Iris pigment epithelial cell (primary cell): Measurements from ENCODE around the gene TMEM164.

Experiments
- DNase-seq: peaks from one replicate; pipeline ENCODE4 v3.0.0-alpha.2; 2011; ENCODE audit warnings: low read depth

The TMEM164 gene

DNA sequence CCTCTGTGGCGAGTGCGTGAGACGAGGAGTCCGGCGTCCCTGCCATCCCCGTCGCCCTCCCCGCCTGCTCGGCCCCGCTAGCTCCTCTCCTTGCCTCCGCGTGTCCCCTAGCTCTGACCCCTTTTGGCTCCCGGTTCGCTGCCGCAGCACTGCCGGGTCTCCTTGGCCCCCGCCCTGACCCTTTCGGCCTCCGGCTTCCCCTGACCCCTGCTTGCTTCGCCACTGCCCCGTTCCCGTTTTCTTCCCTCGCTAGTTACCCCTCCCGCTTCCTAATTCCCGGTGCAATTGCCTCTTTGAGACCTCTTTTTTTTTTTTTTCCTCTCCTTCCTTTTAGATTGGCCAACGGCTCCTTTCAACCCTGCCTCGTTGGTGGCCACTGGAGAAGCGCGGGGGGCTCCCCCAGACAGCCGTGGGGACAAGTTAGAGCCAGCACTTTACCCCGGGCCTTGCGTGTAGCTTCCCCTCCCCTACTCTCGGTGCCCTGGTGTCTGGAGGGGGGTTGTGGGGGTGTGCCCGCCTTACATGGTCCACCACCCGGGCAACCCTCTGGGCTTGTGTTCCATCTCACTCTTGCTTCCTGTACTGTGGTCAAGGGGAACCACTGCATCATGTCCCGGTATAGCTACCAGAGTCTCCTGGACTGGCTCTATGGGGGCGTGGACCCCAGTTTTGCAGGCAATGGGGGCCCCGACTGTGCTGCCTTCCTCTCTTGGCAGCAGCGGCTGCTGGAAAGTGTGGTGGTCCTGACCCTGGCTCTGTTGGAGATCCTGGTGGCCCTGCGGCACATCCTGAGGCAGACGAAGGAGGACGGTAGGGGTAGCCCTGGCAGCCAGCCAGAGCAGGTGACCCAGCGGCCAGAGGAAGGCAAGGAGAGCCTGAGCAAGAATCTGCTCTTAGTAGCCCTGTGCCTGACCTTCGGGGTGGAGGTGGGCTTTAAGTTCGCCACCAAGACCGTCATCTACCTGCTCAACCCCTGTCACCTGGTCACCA lies 548 bp downstream of the TMEM164 start:
- no peak for DNase-seq

GRCh38 chrX:110004215-110004614 lies 1.3 kb downstream of the TMEM164 start:
- DNase-seq: no peak

DNA sequence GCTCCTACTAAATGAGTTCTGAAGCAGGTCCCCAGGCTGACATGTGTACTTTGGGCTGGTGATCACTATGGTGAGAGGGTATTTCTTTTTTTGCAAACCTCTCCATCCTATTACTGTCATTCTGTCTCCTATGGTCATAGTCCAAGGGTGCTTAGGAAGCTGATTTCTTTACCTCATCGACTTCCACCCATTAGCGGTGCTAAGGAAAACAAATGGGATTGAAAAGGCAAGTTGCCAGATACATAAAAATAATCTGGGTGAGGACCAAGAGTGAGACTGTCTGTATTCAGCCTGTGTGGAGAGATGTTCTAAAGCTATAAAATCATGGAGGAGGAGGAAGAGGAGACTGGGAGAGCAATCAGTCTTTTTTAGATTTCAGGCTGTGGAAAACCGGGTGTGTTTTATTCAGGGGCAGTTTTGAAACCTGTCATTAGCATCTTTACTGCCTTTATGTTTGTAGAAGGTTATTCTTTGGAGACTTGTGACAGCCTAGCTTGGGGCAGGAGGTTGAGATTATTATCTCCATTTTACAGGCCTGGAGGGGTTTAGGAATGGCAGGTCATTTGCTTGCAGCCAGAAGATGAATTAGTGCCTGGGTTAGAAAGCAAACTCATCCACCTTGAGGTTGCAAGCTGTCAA lies 1.9 kb downstream of the TMEM164 start:
- no peak for DNase-seq

DNA sequence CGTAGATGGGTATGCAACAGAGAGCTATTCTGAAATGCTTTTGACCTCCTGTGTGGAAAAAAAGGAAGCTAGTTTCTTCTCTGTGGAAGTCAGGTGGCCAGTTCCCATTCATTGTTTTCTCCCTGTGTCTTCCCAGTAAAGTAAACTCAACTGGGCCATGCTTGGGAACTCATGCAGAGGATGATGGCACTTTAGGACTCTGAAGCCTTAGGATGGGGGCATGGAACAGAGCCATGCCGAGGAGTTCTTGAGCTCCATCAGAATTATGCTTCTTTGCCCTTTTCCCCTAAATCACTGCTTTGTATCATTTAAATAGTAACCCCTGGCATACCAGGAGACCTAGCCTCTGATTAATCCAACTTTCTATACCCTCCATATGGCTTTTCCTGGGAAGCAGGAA lies 3.2 kb downstream of the TMEM164 start:
- DNase-seq: no peak

DNA sequence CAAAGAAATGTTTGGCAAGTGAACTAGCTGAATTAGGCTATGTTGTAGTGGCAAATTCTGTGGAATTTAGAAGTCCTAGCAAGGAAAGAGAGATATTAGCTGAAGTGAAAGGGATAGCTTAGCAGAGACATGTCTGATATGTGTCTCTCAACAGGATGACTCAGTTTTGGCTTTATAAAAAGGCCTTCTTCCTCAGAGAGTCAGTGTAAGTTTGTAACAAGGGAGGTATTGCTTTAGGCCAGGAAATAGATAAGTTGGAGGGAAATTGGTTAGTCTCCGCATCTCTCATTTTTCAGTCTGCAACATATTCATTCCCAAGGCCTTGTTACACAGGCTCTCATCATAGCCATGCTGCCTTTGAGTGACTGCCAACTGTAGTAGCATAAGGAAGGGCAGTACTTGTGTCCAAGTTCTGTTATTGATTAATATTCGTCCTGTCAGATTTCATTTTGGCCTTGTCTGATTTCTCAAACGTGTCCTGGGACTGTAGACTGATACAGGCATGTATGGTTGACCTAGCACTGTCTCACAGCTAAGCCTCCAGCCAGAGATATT lies 4.0 kb downstream of the TMEM164 start:
- peak; percentile 53 for DNase-seq

- no peak for DNase-seq
Measured at GRCh38 chrX:110008011-110008635, 5.2 kb downstream of the TMEM164 start.

GRCh38 chrX:110012818-110013485 lies 10.0 kb downstream of the TMEM164 start:
- DNase-seq: no peak

- DNase-seq: no peak
Measured at GRCh38 chrX:110013968-110014367, 11.1 kb downstream of the TMEM164 start.

DNA sequence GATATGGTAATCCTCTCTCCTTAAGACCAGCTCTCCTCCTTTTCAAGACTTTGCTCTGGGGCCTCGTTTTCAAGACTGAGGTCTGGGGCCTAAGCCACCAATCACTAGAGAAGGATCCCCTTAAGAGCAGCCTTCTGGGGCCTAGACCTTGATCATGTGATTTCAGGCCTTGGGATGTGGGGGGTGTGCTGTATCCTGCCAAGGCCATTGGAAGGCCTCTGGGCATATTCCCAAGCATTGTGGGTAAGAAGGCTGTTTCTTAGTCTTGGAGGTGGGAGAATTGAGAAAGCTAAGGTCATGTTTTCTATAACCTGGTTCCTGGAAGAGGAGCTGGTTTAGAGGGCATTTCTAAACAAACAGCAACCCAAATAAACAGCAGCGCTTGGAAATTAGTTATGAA lies 12.1 kb downstream of the TMEM164 start:
- DNase-seq: no peak

DNA sequence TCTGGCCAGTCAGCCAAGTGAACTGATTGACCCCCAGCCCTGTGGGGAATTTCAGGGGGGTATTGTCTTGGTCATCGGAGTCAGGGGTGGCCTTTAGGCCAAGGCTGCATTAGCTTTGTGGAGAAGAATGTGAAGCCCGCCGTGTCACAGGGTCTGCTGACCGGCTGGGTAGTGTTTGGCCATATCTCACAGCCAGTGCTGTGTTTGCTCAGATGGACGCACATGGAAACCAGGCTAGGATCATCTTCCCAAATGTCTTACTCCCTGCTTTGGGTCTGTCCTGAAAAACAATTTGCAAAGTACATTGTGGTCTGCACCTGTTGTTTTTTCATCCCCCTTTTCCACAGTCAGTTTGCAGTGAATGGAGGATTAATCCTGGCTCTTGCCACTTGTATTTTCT lies 13.0 kb downstream of the TMEM164 start:
- DNase-seq: no peak

- DNase-seq: no peak
Measured at GRCh38 chrX:110020536-110020935, 17.6 kb downstream of the TMEM164 start.

DNA sequence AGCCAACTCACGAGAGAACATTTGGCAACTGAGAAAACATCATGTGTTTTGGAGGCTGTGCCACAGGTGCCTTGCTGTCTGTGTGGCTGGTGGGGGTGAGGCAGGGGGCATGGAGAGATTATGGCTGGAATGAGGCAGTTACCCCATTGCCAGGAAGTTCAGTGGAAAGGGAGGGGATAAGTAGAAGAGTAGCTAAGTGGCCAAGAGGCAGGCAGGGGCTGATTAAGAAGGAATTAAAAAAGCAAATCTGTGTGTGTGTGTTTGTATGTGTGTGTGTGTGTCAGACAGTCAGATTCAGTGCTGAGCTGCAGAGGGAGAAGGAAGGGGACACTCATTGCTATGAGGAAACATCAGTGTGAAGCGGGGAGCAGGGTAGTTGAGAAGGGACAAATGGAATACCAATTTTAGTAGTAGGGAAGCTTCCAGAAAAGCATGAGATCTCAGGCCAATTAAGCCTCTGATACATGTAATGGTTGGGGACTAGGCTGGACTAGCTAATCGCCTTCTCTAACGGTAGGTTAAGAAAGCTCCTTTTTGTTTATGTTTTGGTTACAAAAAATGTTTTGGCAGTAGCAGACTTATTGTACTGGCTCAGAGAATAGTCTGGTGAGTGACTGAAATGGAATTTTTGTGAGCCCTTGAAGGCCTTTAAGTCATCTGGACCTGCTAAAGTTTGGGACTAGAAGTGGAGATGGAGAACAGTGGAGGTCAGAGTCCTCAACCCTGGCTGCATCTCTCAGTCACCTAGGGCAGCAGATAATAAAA lies 18.5 kb downstream of the TMEM164 start:
- DNase-seq: peak; percentile 81

DNA sequence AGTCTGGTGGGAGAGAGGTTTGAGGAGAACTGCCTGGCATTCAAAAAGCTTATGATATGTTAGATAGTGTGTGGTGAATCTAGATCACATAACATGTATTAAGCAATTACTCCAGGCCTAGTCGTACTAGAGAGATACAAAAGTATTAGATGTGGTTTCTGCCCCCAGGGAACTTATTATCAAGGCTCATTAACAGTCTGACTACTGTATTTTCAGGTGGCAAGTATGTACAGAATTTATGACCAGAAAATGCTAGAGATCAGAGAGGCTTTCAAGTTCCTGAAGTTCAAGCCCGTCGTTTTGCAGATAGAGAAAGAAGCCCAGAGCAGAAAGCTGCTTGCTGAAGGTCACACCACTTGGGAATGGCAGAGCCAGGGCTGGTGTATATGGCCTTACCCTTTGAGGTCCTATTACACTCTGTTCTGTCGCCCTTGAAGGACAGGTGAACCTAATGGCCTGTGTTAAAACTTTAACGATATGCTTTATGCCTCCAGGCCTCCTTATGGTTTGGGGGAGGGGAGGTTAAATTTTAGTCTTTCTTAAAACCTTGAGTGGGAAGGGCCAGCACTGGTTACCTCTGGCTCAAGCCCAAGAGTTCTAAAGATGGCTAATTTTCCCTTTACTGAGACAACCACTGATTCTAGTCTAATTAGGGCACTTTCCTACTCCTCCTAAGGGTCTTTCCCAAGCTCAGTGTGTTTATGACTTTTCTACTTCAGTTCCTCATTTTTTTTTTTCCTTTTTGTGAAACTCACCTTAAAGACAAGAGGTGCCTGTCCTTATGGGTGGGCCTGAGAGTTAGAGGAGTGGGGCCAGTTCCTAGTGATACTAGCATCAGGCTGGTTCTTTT lies 19.9 kb downstream of the TMEM164 start:
- no peak for DNase-seq

- DNase-seq: no peak
Measured at GRCh38 chrX:110025395-110025794, 22.5 kb downstream of the TMEM164 start.

DNA sequence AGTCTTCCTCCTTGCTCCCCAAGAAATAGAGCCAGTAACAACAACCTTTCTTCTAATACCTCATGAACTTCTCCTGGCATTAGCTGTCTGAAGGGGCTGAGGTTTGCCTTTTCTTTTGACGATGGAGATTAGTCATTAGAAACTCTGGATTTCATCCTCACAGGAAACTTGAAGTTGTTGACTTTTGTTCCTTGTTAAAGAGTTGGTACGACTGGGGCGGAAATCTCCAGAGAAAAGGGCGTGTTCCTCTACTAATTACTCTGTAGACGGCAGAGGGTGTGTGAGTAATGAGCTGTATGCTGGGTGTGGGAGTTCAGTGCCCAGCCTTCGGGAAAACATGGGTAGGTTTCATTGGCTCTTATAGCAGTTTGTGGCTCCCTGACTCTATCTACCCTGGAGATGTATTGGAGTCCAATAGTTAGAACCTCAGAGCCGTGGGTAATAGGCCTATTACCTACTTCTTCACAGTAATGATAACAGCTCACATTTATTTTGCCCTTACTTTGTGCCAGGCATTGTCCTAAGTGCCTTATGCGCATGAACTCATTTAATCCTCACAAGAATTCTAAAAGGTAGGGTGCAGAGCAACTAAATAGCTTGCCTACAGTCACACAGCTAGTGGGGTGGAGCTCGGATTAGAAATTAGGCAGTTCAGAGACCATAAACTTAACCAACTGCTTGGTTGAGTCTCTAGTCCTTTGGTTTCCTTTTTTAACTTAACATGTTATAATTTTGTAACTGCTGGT lies 23.4 kb downstream of the TMEM164 start:
- DNase-seq: no peak

DNA sequence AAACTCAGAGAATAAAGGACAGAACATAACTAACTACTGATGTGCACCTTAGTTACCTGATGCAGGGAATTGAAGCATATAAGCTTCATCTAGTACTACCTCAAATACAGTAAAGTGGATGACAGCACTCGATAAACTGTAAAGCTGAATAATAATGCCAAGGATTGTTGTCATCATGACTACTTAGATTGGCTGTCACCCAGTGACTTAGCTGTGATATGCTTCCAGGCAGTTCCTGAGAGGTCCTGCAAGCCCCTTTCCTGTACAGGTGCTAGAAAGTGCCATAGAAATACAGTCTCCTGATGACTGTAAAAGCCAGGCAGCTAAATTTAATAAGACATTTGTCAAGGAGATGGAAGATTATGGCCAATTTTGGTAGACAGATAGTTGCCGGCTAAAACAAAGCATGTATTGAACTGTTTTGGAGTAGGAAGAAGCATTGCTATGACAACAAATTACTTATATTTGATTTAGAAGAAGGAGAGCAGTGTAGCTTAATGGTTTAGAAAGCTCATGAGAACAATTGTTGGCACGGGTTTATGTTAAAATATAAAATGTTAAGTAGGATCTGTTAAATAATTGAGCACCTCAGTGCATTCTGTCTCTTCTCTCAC lies 29.7 kb downstream of the TMEM164 start:
- DNase-seq: no peak

DNA sequence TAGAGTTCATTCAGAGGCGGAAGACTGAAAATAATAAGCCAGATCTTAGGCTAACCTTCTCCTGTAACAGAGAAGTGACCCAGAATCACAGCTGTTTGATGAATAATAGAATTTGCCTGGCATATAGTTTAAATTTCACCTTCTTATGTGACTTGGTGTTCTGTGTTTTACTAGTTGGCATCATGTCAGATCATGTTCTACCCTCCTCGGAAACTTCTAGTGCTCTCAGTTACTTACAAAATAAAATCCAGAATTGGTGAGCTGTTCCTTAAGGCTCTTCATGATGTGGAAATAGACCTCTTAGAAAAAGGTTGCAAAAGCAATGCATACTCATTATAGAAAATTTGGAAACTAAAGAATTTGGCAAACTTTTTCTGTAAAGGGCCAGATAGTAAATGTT lies 31.1 kb downstream of the TMEM164 start:
- DNase-seq: no peak

DNA sequence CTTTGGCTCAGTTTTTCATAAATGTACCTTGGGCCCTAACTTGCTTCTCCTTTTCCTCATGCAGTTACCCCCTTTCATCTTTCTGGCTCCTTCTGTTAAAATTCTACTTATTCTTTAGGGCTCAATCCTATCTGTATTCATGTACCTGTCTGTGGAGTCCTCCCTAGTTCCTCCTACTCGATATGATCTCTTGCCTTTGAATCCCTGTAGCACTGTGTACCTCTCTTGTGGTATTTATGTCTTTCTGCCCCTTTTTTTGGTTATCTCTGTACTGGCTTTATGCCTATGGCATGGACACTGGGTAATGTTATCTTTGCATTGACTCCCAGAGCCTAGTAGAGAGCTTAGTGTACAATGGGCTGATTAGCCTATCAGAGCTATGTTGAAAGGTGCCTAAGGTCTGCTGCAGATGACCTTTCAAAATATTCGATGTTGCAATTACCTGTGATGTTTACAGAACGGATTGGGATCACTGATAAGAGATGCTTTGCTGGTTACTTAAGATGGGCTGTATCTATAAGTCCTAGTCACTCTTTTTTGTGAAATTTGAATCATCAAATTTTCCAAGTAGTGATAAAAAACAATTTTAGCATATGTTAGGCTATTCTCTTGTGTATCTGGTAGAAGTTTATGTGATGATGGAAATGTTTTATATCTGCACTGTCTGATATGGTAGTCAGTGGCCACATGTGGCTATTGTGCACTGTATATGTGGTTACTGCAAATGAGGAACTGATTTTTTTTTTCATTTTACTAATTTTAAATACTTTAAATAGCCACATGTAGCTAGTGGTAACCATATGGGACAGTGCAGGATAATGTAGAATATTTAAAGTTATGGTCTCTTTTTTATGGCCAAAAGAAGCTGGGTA lies 33.5 kb downstream of the TMEM164 start:
- DNase-seq: no peak
